ENCODE results near the gene MPPED1. TPM values are rescaled to one million over a fixed set of nuclear protein-coding genes. Genes with fewer than 3 reads are reported as not detected.

Gene MPPED1
- polyA plus RNA-seq, 1 experiment: not detected

DNA sequence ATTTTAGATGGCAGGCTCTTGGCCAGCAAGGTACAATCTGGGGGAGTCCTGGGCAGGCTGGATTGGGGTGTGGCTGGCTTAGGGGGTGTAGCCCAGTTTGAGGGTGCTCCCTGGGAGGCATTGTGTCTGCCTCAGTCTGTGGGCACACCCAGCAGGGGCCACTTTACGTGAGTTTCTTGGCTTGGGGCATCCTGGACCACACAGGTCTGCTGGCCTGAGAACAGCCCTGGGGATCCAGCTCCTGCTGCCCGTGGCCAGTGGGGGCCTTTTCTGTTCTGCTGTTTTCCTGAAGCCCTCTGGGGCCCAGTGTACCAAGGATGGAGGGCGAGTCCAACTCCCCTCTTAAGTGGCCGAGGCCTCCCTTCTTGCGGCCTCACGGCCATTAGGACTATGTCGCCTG, 71.9 kb downstream of the MPPED1 start:
- H3K27ac ChIP-seq (ENCODE audit: low read depth, low read length): no peak overlapping the region
- TF ChIP-seq, protein P1, sequence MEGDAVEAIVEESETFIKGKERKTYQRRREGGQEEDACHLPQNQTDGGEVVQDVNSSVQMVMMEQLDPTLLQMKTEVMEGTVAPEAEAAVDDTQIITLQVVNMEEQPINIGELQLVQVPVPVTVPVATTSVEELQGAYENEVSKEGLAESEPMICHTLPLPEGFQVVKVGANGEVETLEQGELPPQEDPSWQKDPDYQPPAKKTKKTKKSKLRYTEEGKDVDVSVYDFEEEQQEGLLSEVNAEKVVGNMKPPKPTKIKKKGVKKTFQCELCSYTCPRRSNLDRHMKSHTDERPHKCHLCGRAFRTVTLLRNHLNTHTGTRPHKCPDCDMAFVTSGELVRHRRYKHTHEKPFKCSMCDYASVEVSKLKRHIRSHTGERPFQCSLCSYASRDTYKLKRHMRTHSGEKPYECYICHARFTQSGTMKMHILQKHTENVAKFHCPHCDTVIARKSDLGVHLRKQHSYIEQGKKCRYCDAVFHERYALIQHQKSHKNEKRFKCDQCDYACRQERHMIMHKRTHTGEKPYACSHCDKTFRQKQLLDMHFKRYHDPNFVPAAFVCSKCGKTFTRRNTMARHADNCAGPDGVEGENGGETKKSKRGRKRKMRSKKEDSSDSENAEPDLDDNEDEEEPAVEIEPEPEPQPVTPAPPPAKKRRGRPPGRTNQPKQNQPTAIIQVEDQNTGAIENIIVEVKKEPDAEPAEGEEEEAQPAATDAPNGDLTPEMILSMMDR (IDR thresholded peaks at IDR 0.05; ENCODE audit: low read depth, low read length): no peak
- H3K9me3 ChIP-seq (ENCODE audit: control insufficient read depth, insufficient read depth, low read length): peaks cover 46% of the 10 kb centered on the region
- ChIA-PET POLR2A (no interaction called here), CTCF (no interaction called here)
- DNase-seq (ENCODE audit: low read depth, low spot score): no peak
- H3K27me3 ChIP-seq (ENCODE audit: control insufficient read depth, insufficient read depth, low read length): peaks cover 2% of the 10 kb centered on the region
- no peak overlapping the region for H3K4me3 ChIP-seq (ENCODE audit: low read depth, low read length)

DNA sequence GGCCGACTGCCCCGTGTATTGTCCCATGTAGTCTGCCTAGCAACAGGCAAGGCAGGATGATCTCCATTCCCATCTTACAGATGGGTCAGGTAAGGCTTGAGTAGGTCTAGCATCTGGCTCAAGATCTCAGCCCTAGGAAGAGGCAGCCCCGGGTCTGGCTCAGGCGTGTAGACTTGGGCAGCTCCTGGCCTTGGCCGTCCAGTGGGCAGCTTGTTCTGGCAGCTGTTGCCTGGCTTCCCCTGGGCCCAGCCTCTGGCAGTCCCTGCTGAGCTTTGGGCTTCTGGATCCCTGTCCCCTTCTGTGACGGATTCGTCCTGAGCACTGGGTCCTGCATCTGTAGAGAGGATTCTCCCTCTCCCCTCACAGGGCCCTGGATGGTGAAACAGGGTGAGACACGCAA, 72.4 kb downstream of the MPPED1 start:
- DNase-seq (ENCODE audit: low read depth, low spot score): no peak
- peaks cover 2% of the 10 kb centered on the region for H3K27me3 ChIP-seq (ENCODE audit: control insufficient read depth, insufficient read depth, low read length)
- CTCF ChIA-PET: no interaction called here
- H3K9me3 ChIP-seq (ENCODE audit: control insufficient read depth, insufficient read depth, low read length): peaks cover 47% of the 10 kb centered on the region
- H3K4me3 ChIP-seq (ENCODE audit: low read depth, low read length): no peak overlapping the region
- POLR2A ChIA-PET: no interaction called here
- no peak overlapping the region for H3K27ac ChIP-seq (ENCODE audit: low read depth, low read length)
- TF ChIP-seq, protein P1 (IDR thresholded peaks at IDR 0.05; ENCODE audit: low read depth, low read length): no peak

DNA sequence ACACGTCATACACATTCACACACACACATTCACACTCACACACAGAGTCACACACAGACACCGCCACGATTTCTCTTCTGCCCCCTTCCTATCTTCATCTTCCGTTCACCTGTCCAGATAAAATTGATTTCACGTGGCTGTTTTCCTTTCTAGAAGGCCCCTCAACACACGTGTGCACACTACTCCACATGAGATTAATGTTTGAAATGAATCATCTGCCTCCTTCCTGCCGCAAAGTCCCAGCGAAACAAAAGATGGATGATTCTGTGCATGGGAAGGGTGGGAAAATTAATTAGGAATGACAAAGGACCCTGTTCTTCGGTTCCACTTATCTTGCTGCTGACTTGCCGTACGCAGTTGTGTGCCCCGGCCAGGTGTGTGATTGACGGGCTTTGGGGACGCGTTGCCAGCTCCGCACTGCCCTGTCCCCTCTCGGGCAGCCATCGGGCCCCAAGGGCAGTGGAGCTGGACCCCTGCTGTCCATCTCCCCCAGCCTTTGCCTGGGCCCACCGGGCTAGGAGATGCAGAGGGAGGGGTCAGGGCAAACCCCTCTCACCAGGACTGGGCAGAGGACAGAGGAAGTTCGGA, 73.8 kb downstream of the MPPED1 start:
- TF ChIP-seq, protein P1 (IDR thresholded peaks at IDR 0.05; ENCODE audit: low read depth, low read length): no peak

GRCh38 chr22:43487311-43488030, 75.7 kb downstream of the MPPED1 start:
- no peak overlapping the region for H3K4me3 ChIP-seq (ENCODE audit: low read depth, low read length)
- POLR2A ChIA-PET: no interaction called here
- no peak for DNase-seq (ENCODE audit: low read depth, low spot score)
- no peak overlapping the region for H3K27ac ChIP-seq (ENCODE audit: low read depth, low read length)
- TF ChIP-seq, protein P1 (IDR thresholded peaks at IDR 0.05; ENCODE audit: low read depth, low read length): no peak
- H3K27me3 ChIP-seq (ENCODE audit: control insufficient read depth, insufficient read depth, low read length): no peaks in the 10 kb centered on the region
- CTCF ChIA-PET: no interaction called here
- peaks cover 56% of the 10 kb centered on the region for H3K9me3 ChIP-seq (ENCODE audit: control insufficient read depth, insufficient read depth, low read length)

More for the DNA sequence above, 73.8 kb downstream of the MPPED1 start:
- Histone ChIP-seq H3K27ac (ENCODE audit: low read depth, low read length) (no peak overlapping the region), H3K4me3 (ENCODE audit: low read depth, low read length) (no peak overlapping the region), H3K9me3 (ENCODE audit: control insufficient read depth, insufficient read depth, low read length) (peaks cover 54% of the 10 kb centered on the region), H3K27me3 (ENCODE audit: control insufficient read depth, insufficient read depth, low read length) (peaks cover 2% of the 10 kb centered on the region)
- ChIA-PET POLR2A (no interaction called here), CTCF (no interaction called here)
- no peak for DNase-seq (ENCODE audit: low read depth, low spot score)

- ChIA-PET POLR2A (no interaction called here), CTCF (no interaction called here)
- no peak for DNase-seq (ENCODE audit: low read depth, low spot score)
- TF ChIP-seq, protein P1 (IDR thresholded peaks at IDR 0.05; ENCODE audit: low read depth, low read length): no peak
- H3K27ac ChIP-seq (ENCODE audit: low read depth, low read length): no peak overlapping the region
- no peak overlapping the region for H3K4me3 ChIP-seq (ENCODE audit: low read depth, low read length)
- peaks cover 56% of the 10 kb centered on the region for H3K9me3 ChIP-seq (ENCODE audit: control insufficient read depth, insufficient read depth, low read length)
- H3K27me3 ChIP-seq (ENCODE audit: control insufficient read depth, insufficient read depth, low read length): no peaks in the 10 kb centered on the region
Measured at GRCh38 chr22:43488031-43488866, 76.4 kb downstream of the MPPED1 start.

Data from AG04450 (cell line).